ENCODE measurements around the gene CEP95. TPM values are rescaled to one million over a fixed set of nuclear protein-coding genes. Genes with fewer than 3 reads are reported as not detected.
A peak's percentile ranks its signal among the peaks of the same experiment; 100 is the strongest.

CEP95 gene
- total and polyA plus RNA-seq, 2 of the 13 experiments (the other 11 are each of a cell fraction or from before 2014, with no cell fraction given) = 65.9 to 68.8 TPM

GRCh38 chr17:64506576-64507412, at the start of gene CEP95 (continued):
- TF ChIP-seq HNF1A (IDR thresholded peaks at IDR 0.05; ENCODE audit: low read depth) (no peak), HNF1A (CRISPR knock-in tag; IDR thresholded peaks at IDR 0.05; ENCODE audit: borderline replicate concordance) (0 out of 2 replicates have a peak, but pooled peaks have one; percentile 63), ZNF549 (CRISPR knock-in tag; IDR thresholded peaks at IDR 0.05) (0 out of 2 replicates have a peak, but pooled peaks have one; percentile 19), ZHX2 (IDR thresholded peaks at IDR 0.05; ENCODE audit: low read depth) (peak; percentile 86), ZHX2 (CRISPR knock-in tag; IDR thresholded peaks at IDR 0.05; ENCODE audit: borderline replicate concordance) (0 out of 2 replicates have a peak, but pooled peaks have one; percentile 69), CHD2 (IDR thresholded peaks at IDR 0.05; ENCODE audit: low read depth, low read length) (peak; percentile 86), ZNF263 (CRISPR knock-in tag; IDR thresholded peaks at IDR 0.05) (peak; percentile 74; the same call in 1 of the 2 replicates), BORCS8-MEF2B (CRISPR knock-in tag; IDR thresholded peaks at IDR 0.05) (peak; percentile 65)
- TF ChIP-seq, protein P1, sequence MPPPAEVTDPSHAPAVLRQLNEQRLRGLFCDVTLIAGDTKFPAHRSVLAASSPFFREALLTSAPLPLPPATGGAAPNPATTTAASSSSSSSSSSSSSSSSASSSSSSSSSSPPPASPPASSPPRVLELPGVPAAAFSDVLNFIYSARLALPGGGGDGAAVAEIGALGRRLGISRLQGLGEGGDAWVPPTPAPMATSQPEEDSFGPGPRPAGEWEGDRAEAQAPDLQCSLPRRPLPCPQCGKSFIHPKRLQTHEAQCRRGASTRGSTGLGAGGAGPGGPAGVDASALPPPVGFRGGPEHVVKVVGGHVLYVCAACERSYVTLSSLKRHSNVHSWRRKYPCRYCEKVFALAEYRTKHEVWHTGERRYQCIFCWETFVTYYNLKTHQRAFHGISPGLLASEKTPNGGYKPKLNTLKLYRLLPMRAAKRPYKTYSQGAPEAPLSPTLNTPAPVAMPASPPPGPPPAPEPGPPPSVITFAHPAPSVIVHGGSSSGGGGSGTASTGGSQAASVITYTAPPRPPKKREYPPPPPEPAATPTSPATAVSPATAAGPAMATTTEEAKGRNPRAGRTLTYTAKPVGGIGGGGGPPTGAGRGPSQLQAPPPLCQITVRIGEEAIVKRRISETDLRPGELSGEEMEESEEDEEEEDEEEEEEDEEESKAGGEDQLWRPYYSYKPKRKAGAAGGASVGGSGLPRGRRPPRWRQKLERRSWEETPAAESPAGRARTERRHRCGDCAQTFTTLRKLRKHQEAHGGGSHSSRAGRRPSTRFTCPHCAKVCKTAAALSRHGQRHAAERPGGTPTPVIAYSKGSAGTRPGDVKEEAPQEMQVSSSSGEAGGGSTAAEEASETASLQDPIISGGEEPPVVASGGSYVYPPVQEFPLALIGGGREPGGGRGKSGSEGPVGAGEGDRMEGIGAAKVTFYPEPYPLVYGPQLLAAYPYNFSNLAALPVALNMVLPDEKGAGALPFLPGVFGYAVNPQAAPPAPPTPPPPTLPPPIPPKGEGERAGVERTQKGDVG (CRISPR knock-in tag; IDR thresholded peaks at IDR 0.05; ENCODE audit: borderline replicate concordance) = peak; percentile 71
- TF ChIP-seq, protein P2, sequence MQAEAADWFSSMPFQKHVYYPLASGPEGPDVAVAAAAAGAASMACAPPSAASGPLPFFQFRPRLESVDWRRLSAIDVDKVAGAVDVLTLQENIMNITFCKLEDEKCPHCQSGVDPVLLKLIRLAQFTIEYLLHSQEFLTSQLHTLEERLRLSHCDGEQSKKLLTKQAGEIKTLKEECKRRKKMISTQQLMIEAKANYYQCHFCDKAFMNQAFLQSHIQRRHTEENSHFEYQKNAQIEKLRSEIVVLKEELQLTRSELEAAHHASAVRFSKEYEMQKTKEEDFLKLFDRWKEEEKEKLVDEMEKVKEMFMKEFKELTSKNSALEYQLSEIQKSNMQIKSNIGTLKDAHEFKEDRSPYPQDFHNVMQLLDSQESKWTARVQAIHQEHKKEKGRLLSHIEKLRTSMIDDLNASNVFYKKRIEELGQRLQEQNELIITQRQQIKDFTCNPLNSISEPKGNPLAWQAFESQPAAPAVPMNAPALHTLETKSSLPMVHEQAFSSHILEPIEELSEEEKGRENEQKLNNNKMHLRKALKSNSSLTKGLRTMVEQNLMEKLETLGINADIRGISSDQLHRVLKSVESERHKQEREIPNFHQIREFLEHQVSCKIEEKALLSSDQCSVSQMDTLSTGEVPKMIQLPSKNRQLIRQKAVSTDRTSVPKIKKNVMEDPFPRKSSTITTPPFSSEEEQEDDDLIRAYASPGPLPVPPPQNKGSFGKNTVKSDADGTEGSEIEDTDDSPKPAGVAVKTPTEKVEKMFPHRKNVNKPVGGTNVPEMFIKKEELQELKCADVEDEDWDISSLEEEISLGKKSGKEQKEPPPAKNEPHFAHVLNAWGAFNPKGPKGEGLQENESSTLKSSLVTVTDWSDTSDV (CRISPR knock-in tag; IDR thresholded peaks at IDR 0.05) = peak; percentile 98

Measured in HepG2 (cell line).